ENCODE results near the gene PLXNA1.

Gene PLXNA1

DNA sequence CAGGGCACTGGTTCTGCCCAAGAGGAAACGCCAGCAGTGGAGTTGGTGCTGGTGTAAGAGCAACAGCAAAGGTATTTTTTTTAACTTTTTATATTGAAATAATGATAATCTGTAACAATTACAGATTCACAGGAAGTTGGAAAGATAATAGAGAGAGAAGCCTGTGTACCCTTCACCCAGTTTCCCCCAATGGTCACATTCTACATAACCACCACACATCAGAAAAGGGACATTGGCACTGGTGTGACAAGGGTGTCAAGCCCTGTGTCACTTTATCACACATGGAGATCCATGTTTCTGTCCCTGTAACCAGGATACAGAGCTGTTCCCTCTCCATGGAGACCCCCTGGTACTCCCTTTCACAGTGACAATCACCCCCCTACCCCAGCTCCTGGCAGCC lies 9.1 kb upstream of the PLXNA1 start:
- TF ChIP-seq SPI1 (IDR thresholded peaks at IDR 0.05; ENCODE audit: borderline replicate concordance, low read depth) (no peak), GABPA (IDR thresholded peaks at IDR 0.05; ENCODE audit: low read depth) (no peak), POLR2AphosphoS5 (IDR thresholded peaks at IDR 0.05; ENCODE audit: low read depth) (no peak)
- TF ChIP-seq, protein P1, sequence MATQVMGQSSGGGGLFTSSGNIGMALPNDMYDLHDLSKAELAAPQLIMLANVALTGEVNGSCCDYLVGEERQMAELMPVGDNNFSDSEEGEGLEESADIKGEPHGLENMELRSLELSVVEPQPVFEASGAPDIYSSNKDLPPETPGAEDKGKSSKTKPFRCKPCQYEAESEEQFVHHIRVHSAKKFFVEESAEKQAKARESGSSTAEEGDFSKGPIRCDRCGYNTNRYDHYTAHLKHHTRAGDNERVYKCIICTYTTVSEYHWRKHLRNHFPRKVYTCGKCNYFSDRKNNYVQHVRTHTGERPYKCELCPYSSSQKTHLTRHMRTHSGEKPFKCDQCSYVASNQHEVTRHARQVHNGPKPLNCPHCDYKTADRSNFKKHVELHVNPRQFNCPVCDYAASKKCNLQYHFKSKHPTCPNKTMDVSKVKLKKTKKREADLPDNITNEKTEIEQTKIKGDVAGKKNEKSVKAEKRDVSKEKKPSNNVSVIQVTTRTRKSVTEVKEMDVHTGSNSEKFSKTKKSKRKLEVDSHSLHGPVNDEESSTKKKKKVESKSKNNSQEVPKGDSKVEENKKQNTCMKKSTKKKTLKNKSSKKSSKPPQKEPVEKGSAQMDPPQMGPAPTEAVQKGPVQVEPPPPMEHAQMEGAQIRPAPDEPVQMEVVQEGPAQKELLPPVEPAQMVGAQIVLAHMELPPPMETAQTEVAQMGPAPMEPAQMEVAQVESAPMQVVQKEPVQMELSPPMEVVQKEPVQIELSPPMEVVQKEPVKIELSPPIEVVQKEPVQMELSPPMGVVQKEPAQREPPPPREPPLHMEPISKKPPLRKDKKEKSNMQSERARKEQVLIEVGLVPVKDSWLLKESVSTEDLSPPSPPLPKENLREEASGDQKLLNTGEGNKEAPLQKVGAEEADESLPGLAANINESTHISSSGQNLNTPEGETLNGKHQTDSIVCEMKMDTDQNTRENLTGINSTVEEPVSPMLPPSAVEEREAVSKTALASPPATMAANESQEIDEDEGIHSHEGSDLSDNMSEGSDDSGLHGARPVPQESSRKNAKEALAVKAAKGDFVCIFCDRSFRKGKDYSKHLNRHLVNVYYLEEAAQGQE (IDR thresholded peaks at IDR 0.05; ENCODE audit: insufficient replicate concordance, low read depth): no peak
- TF ChIP-seq, protein P2, sequence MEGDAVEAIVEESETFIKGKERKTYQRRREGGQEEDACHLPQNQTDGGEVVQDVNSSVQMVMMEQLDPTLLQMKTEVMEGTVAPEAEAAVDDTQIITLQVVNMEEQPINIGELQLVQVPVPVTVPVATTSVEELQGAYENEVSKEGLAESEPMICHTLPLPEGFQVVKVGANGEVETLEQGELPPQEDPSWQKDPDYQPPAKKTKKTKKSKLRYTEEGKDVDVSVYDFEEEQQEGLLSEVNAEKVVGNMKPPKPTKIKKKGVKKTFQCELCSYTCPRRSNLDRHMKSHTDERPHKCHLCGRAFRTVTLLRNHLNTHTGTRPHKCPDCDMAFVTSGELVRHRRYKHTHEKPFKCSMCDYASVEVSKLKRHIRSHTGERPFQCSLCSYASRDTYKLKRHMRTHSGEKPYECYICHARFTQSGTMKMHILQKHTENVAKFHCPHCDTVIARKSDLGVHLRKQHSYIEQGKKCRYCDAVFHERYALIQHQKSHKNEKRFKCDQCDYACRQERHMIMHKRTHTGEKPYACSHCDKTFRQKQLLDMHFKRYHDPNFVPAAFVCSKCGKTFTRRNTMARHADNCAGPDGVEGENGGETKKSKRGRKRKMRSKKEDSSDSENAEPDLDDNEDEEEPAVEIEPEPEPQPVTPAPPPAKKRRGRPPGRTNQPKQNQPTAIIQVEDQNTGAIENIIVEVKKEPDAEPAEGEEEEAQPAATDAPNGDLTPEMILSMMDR (IDR thresholded peaks at IDR 0.05; ENCODE audit: insufficient read depth, low read length): no peak
- Histone ChIP-seq H3K27ac (replicated peaks) (no peak overlapping the region), H3K4me3 (replicated peaks; ENCODE audit: insufficient read depth, low read length) (no peak overlapping the region), H3K27me3 (ENCODE audit: insufficient read depth, poor library complexity, severe bottlenecking) (peaks cover 2% of the 10 kb centered on the region)
- no peak for DNase-seq (ENCODE audit: low read depth in 1 of 2, low spot score in 1 of 2)

DNA sequence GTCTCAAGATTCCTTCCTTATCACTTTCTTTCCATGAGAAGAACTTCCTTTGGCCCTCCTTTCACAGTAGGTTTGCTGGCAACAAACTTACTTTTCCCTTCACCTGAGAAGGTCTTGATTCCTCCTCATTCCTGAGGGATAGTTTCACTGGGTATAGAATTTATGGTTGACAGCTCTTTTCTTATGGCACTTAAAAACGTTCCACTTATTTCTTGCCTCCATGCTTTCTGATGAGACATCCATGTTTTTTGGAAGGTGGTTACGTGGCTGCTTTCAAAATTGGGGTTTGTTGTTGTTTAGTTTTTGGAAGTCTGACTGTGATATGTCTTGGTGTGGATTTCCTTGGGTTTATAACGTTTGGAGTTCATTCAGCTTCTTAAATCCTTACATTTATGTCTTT lies 8.2 kb upstream of the PLXNA1 start:
- no peak overlapping the region for H3K27ac ChIP-seq (replicated peaks)
- DNase-seq (ENCODE audit: low read depth in 1 of 2, low spot score in 1 of 2): no peak
- no peaks in the 10 kb centered on the region for H3K27me3 ChIP-seq (ENCODE audit: insufficient read depth, poor library complexity, severe bottlenecking)
- no peak overlapping the region for H3K4me3 ChIP-seq (replicated peaks; ENCODE audit: insufficient read depth, low read length)
- TF ChIP-seq GABPA (IDR thresholded peaks at IDR 0.05; ENCODE audit: low read depth) (no peak), SPI1 (IDR thresholded peaks at IDR 0.05; ENCODE audit: borderline replicate concordance, low read depth) (no peak)

DNA sequence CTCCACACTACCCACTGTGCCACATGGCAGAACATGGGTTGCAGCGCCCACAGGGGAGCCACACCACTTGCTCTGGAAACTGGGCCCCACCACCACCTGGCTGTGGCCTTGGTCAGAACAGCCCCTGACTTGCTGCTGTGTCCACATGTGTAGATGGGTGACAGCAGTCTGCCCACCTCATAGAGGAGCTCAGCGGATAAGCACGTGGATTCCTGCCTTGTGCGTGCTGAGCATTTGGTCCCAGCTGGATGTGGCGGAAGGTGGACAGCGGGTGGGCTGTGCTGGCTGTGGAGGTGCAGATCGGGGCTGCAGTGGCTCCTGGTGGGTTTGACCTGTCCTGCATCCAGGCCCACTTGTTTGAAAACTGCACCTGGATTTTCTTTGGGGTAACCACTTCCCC lies 6.0 kb upstream of the PLXNA1 start:
- Histone ChIP-seq H3K4me3 (replicated peaks; ENCODE audit: insufficient read depth, low read length) (no peak overlapping the region), H3K27ac (replicated peaks) (no peak overlapping the region), H3K27me3 (ENCODE audit: insufficient read depth, poor library complexity, severe bottlenecking) (no peaks in the 10 kb centered on the region)
- TF ChIP-seq, protein P1 (IDR thresholded peaks at IDR 0.05; ENCODE audit: insufficient replicate concordance, low read depth): no peak
- TF ChIP-seq SPI1 (IDR thresholded peaks at IDR 0.05; ENCODE audit: borderline replicate concordance, low read depth) (no peak), POLR2AphosphoS5 (IDR thresholded peaks at IDR 0.05; ENCODE audit: low read depth) (no peak), GABPA (IDR thresholded peaks at IDR 0.05; ENCODE audit: low read depth) (no peak)
- TF ChIP-seq, protein P2 (IDR thresholded peaks at IDR 0.05; ENCODE audit: insufficient read depth, low read length): no peak
- no peak for DNase-seq (ENCODE audit: low read depth in 1 of 2, low spot score in 1 of 2)

DNA sequence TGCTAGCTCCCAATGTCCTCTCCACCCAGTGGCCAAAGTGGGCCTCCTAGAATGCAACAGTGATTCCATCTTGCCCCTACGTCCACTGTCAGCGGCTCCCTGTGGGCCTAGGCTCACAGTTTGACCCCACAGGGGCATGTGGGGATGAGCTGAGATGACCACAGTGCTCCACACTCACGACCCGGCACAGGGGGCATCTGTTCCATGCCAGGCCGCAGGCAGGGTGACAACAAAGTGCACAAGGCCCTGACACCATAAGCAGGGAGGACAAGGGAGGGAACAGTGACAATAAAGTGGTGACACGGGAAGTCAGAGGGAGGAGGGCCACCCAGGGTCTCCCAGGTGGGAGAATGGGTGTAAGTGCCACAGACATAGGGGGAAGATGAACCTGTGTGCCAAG lies 5.1 kb upstream of the PLXNA1 start:
- H3K27me3 ChIP-seq (ENCODE audit: insufficient read depth, poor library complexity, severe bottlenecking): no peaks in the 10 kb centered on the region
- DNase-seq (ENCODE audit: low read depth in 1 of 2, low spot score in 1 of 2): no peak
- no peak overlapping the region for H3K4me3 ChIP-seq (replicated peaks; ENCODE audit: insufficient read depth, low read length)
- H3K27ac ChIP-seq (replicated peaks): no peak overlapping the region
- TF ChIP-seq, protein P2 (IDR thresholded peaks at IDR 0.05; ENCODE audit: insufficient read depth, low read length): no peak
- TF ChIP-seq SPI1 (IDR thresholded peaks at IDR 0.05; ENCODE audit: borderline replicate concordance, low read depth): no peak
- TF ChIP-seq, protein P1 (IDR thresholded peaks at IDR 0.05; ENCODE audit: insufficient replicate concordance, low read depth): no peak
- no peak for TF ChIP-seq POLR2AphosphoS5 (IDR thresholded peaks at IDR 0.05; ENCODE audit: low read depth)
- TF ChIP-seq GABPA (IDR thresholded peaks at IDR 0.05; ENCODE audit: low read depth): no peak

Data from HL-60 (cell line).